Activated T-helper 1 cell treated with anti-CD3 and anti-CD28 coated beads, Interleukin-2, amount 50 U/mL, for 16 hours (primary cell): ENCODE results near the gene BOC.

Experiments
- DNase-seq, 2 donors: peaks; one replicate each; pipeline ENCODE4 v3.0.0-alpha.2; 2020; ENCODE audit warnings: low read depth in 1 of 2, low spot score in 1 of 2

The BOC gene

GRCh38 chr3:113268942-113269341 is 57.6 kb downstream of the BOC start:
- no peak for DNase-seq

GRCh38 chr3:113269661-113270060 is 58.3 kb downstream of the BOC start:
- no peak for DNase-seq

GRCh38 chr3:113270068-113270467 is 58.7 kb downstream of the BOC start:
- no peak for DNase-seq

GRCh38 chr3:113270786-113271185 is 59.4 kb downstream of the BOC start:
- DNase-seq, result no peak

GRCh38 chr3:113271189-113271588 is 59.8 kb downstream of the BOC start:
- no peak for DNase-seq

- DNase-seq, result no peak
Observed at GRCh38 chr3:113271594-113272384, 60.4 kb downstream of the BOC start.

- DNase-seq, result no peak
Observed at GRCh38 chr3:113272385-113272779, 61.0 kb downstream of the BOC start.

GRCh38 chr3:113273011-113273410 is 61.7 kb downstream of the BOC start:
- no peak for DNase-seq

GRCh38 chr3:113273604-113274378 is 62.4 kb downstream of the BOC start:
- DNase-seq, result no peak

- DNase-seq, result no peak
Observed at GRCh38 chr3:113274425-113275257, 63.3 kb downstream of the BOC start.

- no peak for DNase-seq
Observed at GRCh38 chr3:113275258-113275556, 63.9 kb downstream of the BOC start.

GRCh38 chr3:113275583-113275928 is 64.2 kb downstream of the BOC start:
- no peak for DNase-seq

GRCh38 chr3:113275929-113276750 is 64.8 kb downstream of the BOC start:
- DNase-seq, result no peak

GRCh38 chr3:113276751-113277080 is 65.4 kb downstream of the BOC start:
- DNase-seq, result no peak

- DNase-seq, result no peak
Observed at GRCh38 chr3:113277414-113277813, 66.1 kb downstream of the BOC start.

GRCh38 chr3:113277941-113278598 is 66.7 kb downstream of the BOC start:
- no peak for DNase-seq

GRCh38 chr3:113278599-113278955 is 67.2 kb downstream of the BOC start:
- DNase-seq, result no peak

- DNase-seq, result no peak
Observed at GRCh38 chr3:113279686-113280085, 68.3 kb downstream of the BOC start.

- DNase-seq, result no peak
Observed at GRCh38 chr3:113283306-113283705, 71.9 kb downstream of the BOC start.

GRCh38 chr3:113284453-113285050 is 73.2 kb downstream of the BOC start:
- DNase-seq, result no peak
